ENCODE results near the gene ZHX3. TPM values are rescaled to one million over a fixed set of nuclear protein-coding genes. Genes with fewer than 3 reads are reported as not detected.

Gene ZHX3
- total and polyA plus RNA-seq, 2 of the 4 experiments (the other 2 are of a cell fraction) = 25.0 to 28.0 TPM

DNA sequence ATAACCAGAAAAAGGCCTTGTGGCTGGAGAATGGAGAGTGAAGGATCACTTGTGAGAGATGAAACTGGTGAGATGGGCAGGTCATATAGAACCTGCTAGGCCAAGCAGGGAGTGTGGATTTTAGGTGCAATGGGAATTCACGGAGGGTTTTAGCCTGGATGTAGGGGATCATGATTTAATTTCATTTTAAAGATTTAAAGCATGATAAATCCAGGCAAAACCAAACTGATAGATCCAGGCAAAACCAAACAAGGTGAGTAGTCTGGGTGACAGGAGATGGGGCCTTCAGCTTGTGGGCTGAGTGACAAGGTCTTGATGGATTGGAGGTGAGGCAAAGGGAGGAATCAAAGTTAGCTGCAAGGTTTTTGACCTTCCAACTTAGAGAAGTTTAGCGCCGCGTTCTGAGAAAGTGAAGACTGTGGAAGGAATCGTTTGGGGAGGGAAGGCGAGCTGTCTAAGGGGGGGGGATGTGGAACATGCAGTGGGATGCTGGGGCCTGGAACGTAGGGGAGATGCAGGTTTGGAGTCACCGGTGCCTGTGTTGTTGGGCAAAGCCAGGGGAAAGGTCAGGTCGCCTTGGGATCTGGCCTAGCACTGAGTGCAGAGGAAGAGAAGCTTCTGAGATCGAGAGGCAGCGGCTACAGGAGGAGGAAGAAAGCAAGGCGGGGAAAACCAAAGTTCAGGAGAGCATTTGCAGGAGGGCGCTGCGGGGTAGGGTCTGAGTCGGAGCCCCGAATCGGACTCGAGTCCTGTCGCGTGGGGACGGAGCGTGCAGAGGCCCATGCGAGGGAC, 181.4 kb downstream of the ZHX3 start:
- WGBS, 2 experiments (ENCODE audit: extremely low coverage in 2 of 2, insufficient read length in 1 of 2) = 39% methylated on average over 22 of the region's 23 CpGs; no CpG with 5 or more reads in 1 of the 2 experiments
- peak overlapping the region; percentile 80 for H3K9ac ChIP-seq (ENCODE audit: low read depth, low read length)
- no TSS peak for BruUV-seq (replicated peaks)
- H2BK120ac ChIP-seq (ENCODE audit: low read depth, low read length) = 0 out of 2 replicates have a peak overlapping the region, but pooled peaks have one; percentile 14
- peaks cover 9 to 33% of the 10 kb centered on the region in 2 experiments; a peak in 3 of 4 replicates for H3K79me1 ChIP-seq (ENCODE audit: low read depth in 1 of 2, low read length in 2 of 2)
- intact Hi-C loops (cut with micrococcal nuclease) (loop anchor here (1.0 to 5.0 kb wide), 3 partner anchors 191 to 556 kb away; partner anchors contain the start of gene LPIN3), dilution Hi-C loops (cut with HindIII; ENCODE audit: low sequenced_read_pairs, unreplicated experiment) (no loop called here), in situ Hi-C loops (cut with MboI; ENCODE audit: low sequenced_read_pairs) (no loop called here)
- H4K91ac ChIP-seq (ENCODE audit: insufficient read depth, low read depth, low read length) = peak overlapping the region; percentile 29
- H3K27ac ChIP-seq (ENCODE audit: insufficient read depth, low read length) = peak overlapping the region; percentile 79
- peaks cover 28% of the 10 kb centered on the region for H4K20me1 ChIP-seq (ENCODE audit: insufficient read depth, low read length)
- H2BK5ac ChIP-seq (ENCODE audit: low read depth, low read length, poor library complexity, severe bottlenecking) = peak overlapping the region; percentile 41
- ATAC-seq (ENCODE audit: low read depth) = no peak
- peak overlapping the region; percentile 96 for H3K4me2 ChIP-seq (ENCODE audit: low read depth, low read length)
- POLR2A ChIA-PET (ENCODE audit: unreplicated experiment) = no interaction called here
- H3K9me3 ChIP-seq (ENCODE audit: control insufficient read depth, insufficient read depth, low read length) = no peaks in the 10 kb centered on the region
- CTCF ChIA-PET = interaction anchor here (0.6 to 2.0 kb wide), 3 partner anchors 191 to 275 kb away, joined by 3 to 9 read pairs (median 4); partner anchors contain the start of gene LPIN3
- H3K18ac ChIP-seq (ENCODE audit: low read depth, low read length) = 0 out of 2 replicates have a peak overlapping the region, but pooled peaks have one; percentile 5
- peak overlapping the region; percentile 98 for H2AFZ ChIP-seq (replicated peaks; ENCODE audit: low read length, poor library complexity)
- H2AK9ac ChIP-seq (replicated peaks; ENCODE audit: low read depth, low read length, poor library complexity) = peak overlapping the region; percentile 92
- H3K4me1 ChIP-seq (ENCODE audit: control insufficient read depth, insufficient read depth, low read length) = peaks cover 16% of the 10 kb centered on the region
- no peak overlapping the region; the same call in 2 of the 3 replicates for H2BK15ac ChIP-seq (ENCODE audit: low read depth, low read length)
- H3K9me1 ChIP-seq (ENCODE audit: insufficient read depth, low read length) = peaks cover 25% of the 10 kb centered on the region
- peak overlapping the region; percentile 98 for H3K4me3 ChIP-seq (ENCODE audit: insufficient read depth, low read depth, low read length)
- H3K56ac ChIP-seq (ENCODE audit: extremely low read depth, insufficient read depth, low read length) = no peak overlapping the region; the same call in 1 of the 2 replicates
- peak overlapping the region; percentile 53; the same call in 1 of the 2 replicates for H2AK5ac ChIP-seq (ENCODE audit: low read depth, low read length)
- H4K5ac ChIP-seq (ENCODE audit: low read depth, low read length) = peak overlapping the region; percentile 76
- H3K23ac ChIP-seq (ENCODE audit: low read depth, low read length) = peak overlapping the region; percentile 18; the same call in 1 of the 2 replicates
- no peaks in the 10 kb centered on the region for H3K36me3 ChIP-seq (ENCODE audit: control insufficient read depth, insufficient read depth, low read length)
- peak overlapping the region; percentile 17; the same call in 1 of the 2 replicates for H3K14ac ChIP-seq (replicated peaks; ENCODE audit: low read depth, low read length)
- peak overlapping the region; percentile 80 to 87 for H4K8ac ChIP-seq (ENCODE audit: low read depth in 2 of 2, low read length in 2 of 2)
- H3K27me3 ChIP-seq (ENCODE audit: control insufficient read depth, insufficient read depth, low read length) = no peaks in the 10 kb centered on the region
- no peak overlapping the region for H2BK20ac ChIP-seq (ENCODE audit: low read depth, low read length)
- peak overlapping the region; percentile 69; the same call in 1 of the 2 replicates for H3K4ac ChIP-seq (ENCODE audit: low read depth, low read length)
- DNase-seq = no peak
- TF ChIP-seq MAZ (IDR thresholded peaks at IDR 0.05; ENCODE audit: borderline replicate concordance, low read depth, low read length) = no peak
- no peak for TF ChIP-seq RFX5 (IDR thresholded peaks at IDR 0.05; ENCODE audit: low read depth, low read length)
- no peak for TF ChIP-seq FOS (IDR thresholded peaks at IDR 0.05; ENCODE audit: low read depth, low read length)
- no peak for TF ChIP-seq CEBPB (IDR thresholded peaks at IDR 0.05; ENCODE audit: low read depth, low read length)
- no peak for TF ChIP-seq NFE2L2 (IDR thresholded peaks at IDR 0.05; ENCODE audit: low read depth, low read length)
- no peak for TF ChIP-seq CHD1 (IDR thresholded peaks at IDR 0.05; ENCODE audit: low read depth, low read length)
- TF ChIP-seq BHLHE40 (IDR thresholded peaks at IDR 0.05; ENCODE audit: low read depth, low read length) = no peak
- TF ChIP-seq, protein P1, sequence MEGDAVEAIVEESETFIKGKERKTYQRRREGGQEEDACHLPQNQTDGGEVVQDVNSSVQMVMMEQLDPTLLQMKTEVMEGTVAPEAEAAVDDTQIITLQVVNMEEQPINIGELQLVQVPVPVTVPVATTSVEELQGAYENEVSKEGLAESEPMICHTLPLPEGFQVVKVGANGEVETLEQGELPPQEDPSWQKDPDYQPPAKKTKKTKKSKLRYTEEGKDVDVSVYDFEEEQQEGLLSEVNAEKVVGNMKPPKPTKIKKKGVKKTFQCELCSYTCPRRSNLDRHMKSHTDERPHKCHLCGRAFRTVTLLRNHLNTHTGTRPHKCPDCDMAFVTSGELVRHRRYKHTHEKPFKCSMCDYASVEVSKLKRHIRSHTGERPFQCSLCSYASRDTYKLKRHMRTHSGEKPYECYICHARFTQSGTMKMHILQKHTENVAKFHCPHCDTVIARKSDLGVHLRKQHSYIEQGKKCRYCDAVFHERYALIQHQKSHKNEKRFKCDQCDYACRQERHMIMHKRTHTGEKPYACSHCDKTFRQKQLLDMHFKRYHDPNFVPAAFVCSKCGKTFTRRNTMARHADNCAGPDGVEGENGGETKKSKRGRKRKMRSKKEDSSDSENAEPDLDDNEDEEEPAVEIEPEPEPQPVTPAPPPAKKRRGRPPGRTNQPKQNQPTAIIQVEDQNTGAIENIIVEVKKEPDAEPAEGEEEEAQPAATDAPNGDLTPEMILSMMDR (conservative IDR thresholded peaks at IDR 0.05; ENCODE audit: low read depth, low read length) = no peak
- TF ChIP-seq MXI1 (IDR thresholded peaks at IDR 0.05; ENCODE audit: borderline replicate concordance, low read depth, low read length) = no peak
- TF ChIP-seq MAFK (IDR thresholded peaks at IDR 0.05; ENCODE audit: low read depth, low read length) = no peak
- no peak for TF ChIP-seq RAD21 (IDR thresholded peaks at IDR 0.05; ENCODE audit: low read length)
- TF ChIP-seq RCOR1 (IDR thresholded peaks at IDR 0.05; ENCODE audit: insufficient replicate concordance, low read length) = no peak
- TF ChIP-seq, protein P2, sequence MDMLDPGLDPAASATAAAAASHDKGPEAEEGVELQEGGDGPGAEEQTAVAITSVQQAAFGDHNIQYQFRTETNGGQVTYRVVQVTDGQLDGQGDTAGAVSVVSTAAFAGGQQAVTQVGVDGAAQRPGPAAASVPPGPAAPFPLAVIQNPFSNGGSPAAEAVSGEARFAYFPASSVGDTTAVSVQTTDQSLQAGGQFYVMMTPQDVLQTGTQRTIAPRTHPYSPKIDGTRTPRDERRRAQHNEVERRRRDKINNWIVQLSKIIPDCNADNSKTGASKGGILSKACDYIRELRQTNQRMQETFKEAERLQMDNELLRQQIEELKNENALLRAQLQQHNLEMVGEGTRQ (IDR thresholded peaks at IDR 0.05; ENCODE audit: low read depth, low read length) = no peak
- TF ChIP-seq SMC3 (IDR thresholded peaks at IDR 0.05; ENCODE audit: low read depth, low read length) = no peak
- no peak for TF ChIP-seq POLR2A (IDR thresholded peaks at IDR 0.05; ENCODE audit: low read depth, low read length)
